Left ventricle myocardium superior (tissue), 1 donor: ENCODE results near the gene SLC41A3. TPM values are rescaled to one million over a fixed set of nuclear protein-coding genes. Genes with fewer than 3 reads are reported as not detected.

ENCODE experiments used
- ATAC-seq: fragments of 200-7000 bp; cut with Tn5 transposase; one replicate; pipeline ENCODE4 v1.9.1; 2020; ENCODE audit warnings: mild to moderate bottlenecking, moderate library complexity
- DNase-seq: peaks from one replicate; pipeline ENCODE4 v3.0.0-alpha.2; 2020
- intact Hi-C: fragments of 100-400 bp; cut with micrococcal nuclease; formaldehyde crosslinking; loops from one replicate; pipeline ENCODE4 v1.11.0; 2022
- total RNA-seq: library from RNA; stranded (reverse); fragmentation: NEBNext Ultra II Directional; extraction: Animal tissue kit (Norgen Biotek cat#: 25700); gene quantifications from one replicate; pipeline ENCODE4 v1.2.1, GENCODE V29; 2021
- donor health status: DM: no; HTN: yes; CAD: no; lungs with severe emphysema.

The SLC41A3 gene
- total RNA-seq, 1 donor from 2014 or later, result 35.4 TPM

DNA sequence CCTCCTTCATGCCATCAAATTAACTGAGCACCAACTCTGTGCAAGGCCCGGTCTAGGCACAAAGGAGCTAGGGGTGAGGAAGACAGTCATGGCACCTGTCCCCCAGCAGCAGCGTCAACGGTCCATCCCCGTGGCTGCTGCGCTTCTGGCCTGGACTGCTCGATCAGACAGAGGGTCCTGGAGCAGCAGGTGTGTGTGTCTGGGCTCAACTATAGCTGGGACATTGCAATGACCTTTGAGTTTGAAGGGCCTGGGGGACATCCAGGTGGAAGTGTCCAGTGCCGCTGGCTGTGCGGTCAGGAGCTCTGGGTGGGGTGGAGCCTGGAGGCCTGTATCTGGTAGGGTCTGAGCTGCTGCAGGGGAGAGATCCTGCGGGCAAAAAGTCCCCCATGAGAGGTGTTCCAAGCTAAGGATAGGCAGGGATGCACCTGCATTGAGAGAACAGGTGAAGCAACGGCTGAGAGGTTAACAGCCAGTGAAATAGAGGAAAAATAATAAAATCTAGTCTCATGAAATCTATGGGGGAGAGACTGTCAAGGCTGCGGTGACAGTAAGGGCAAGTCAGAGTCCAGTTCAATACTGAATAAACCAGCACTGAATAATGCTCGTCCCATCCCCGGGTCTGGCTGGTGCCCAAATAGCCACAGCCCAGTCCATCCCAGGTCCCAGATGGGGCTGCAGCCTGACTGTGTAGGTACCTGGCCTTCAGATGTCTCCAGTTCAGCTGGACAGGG, 25.4 kb upstream of the SLC41A3 start:
- no peak for DNase-seq
- intact Hi-C loops, result no loop called here
- no peak for ATAC-seq

DNA sequence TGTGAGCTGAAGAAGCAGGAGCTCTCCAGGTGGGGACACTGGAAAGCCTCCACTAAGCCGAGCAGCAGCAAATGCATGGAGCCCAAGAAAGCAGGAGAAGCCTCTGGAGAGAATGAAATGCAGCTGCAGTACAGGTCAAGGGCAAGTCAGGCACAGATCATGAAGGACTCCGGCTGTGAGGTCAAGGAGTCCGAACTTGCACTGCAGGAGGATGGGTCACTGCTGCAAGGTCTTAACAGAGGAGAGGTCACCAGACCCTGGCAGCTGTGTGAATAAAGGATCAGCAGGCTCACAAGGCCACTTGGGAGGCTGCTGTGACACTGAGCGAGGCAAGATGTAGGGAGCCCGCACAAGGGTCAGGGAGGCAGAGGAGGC, 24.7 kb upstream of the SLC41A3 start:
- ATAC-seq (no peak), DNase-seq (no peak)
- intact Hi-C loops, result no loop called here

DNA sequence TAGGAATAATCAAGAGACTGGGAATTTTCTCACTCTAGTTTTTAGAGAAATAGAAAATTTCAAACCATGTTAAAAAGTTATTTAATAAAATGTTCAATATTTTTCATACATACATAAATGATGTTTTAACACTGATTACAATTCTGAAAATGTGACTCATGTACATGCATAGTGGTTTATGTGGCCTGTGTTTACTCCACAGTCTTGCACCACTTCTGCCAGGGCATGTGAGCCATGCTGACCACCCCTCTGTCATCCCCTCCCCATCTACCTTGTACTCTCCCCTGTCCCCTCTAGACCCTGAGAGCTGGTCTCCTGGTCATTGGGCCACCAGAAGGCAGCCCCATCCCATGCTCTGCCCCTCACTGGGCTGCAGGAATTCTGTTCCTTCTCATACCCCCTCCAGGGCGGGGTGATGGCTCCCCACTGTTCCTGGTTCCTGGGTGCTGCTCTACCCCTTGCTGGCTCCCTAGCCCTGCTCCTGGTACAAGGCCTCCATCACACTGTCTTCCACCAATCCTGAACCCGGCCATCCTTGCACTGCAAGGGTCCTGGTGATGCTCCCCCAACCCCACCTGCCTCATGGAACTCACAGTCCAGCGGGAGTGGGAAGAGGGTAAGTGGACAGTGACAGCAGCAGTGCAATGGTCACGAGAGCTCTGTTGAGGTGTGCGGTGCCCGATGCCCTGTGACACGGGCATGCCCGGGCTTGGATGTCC, 24.2 kb upstream of the SLC41A3 start:
- ATAC-seq (no peak), DNase-seq (no peak)
- intact Hi-C loops, result no loop called here

DNA sequence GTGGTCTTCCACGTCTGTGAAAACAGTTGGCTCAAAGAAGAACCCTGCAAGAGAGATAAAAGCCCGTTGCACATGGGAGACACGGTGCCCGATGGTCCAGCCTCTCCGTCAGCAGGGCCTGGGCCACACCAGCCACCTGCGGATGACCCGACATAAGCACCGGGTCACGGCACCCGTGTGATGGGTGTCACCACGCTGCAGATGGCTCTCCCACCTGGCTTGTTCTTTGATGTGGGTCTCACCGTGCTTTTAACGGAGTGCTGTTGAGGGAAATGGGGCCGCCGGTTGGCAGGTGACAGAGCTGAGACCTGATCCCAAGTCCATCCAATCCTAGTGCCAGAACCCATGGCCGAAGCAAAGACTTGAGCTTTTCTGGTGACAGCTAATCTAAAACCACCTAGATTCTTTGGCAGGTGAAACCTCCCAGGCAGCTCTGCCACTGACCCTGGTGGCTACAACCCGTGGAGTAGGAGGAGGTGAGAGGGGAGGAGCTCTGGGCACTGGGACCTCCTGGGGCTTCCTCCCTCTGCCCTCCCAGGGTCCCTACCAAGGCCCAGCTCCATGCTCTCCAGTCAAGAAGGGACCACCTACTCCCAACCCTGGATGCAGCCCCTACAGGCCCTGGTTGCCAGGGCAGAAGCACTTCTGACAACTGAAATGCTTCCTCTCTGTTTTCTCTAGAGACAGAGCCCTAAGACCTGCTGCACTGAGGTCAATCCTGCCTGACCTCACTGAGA, 23.4 kb upstream of the SLC41A3 start:
- DNase-seq (no peak), ATAC-seq (no peak)
- intact Hi-C loops, result no loop called here

DNA sequence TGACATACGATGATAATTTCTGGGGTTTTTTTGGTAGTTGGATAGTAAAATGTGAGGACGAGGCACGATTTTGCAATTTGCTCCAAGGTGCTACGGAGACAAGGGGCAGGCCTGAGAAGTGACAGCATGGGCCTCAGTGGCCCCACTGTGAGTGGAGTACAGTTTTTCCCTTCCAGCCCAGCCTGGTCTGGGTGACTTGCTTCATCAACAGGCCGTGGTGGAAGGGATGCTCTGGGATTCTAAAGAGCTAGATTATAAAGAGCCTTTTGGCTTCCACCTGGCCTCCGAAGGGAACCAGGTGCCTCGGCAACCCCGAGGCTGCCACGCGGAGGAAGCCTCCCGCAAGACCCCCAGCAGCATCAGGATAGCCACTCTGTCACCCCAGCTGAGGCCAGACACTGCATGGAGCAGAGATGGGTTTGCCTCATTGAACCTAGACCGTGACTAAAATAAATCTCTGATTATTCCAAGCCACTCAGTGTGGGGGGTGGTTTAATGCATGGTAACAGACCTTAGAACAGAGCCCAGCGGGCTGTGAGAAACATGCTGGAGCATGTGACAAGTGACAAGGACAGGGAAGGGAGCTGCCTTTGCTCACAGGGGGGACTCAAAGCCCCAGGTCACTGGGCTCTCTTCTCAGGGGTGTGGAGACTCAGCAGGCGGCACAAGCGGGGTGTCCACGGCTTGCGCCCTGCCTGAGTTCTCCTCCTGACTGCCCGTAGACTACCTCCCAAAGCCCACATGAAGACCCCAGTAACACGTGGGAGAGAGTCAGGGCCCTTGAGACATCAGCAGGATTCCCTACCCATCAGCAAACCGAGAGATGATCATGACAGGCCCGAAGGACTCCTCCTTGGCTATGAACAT, 22.6 kb upstream of the SLC41A3 start:
- intact Hi-C loops, result no loop called here
- ATAC-seq (no peak), DNase-seq (no peak)

DNA sequence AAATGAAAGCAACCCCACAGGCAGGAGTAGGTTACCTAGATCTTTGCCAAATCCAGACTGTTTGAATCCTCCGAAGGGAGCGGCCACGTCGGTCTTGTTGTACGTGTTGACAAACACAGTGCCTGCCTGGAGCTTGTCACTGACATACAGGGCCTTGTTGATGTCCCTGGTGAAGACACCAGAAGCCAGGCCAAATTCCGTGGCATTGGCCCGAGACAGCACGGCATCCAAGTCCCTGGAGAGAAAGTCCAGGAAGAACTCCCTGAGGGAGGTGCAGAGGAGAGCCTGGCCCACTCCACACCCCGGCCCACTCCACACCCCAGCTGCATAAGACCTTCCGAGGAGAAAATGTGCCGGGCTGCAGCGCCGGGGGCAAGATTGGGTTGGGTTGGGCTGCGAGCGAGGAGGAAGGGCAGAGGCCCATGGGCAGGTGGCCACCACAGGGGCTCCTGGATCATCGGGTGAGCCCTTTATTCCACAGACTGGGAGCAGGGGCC, 21.8 kb upstream of the SLC41A3 start:
- ATAC-seq (no peak), DNase-seq (no peak)
- intact Hi-C loops, result no loop called here

DNA sequence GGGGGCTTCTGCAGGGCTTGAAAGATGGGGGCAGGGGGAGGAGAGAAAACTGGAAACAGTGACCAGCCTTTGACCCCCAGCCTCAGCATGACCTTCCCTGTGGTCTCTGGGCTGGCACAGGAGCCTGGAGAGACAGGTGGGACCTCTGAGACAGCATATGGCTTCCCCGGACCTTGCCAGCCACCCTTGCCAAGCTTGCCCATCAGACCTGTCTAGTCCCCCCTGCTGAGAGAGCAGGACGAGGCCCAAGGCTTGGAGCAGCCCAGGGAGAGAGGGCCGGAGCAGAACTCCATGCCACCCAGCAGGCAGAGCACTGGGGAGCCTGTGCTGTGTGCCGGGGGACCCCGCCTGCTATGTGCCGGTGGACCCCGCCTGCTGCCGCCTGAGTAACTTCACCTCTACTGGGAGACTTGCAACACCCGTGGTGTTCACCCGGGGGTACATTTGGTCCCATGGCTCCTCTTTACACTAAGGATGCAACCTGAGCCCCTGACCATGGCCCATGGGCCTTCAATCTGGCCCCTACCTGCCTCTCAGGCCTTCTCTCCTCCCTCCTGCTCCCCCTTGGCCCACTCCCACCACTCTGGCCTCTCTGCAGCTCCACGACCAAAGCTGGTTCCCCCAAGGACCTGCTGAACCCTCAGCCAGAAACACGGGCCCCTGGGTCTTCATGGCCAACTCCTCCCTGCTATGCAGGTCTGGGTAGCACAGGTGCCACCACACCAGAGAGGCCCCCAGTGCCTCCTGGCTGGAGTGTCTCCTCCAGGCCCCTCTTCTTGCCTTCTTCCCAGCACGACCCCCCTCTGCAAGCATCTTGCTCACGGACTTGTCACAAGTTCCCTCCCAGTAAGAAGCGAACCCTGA, 21.1 kb upstream of the SLC41A3 start:
- ATAC-seq (no peak), DNase-seq (no peak)
- intact Hi-C loops, result no loop called here

DNA sequence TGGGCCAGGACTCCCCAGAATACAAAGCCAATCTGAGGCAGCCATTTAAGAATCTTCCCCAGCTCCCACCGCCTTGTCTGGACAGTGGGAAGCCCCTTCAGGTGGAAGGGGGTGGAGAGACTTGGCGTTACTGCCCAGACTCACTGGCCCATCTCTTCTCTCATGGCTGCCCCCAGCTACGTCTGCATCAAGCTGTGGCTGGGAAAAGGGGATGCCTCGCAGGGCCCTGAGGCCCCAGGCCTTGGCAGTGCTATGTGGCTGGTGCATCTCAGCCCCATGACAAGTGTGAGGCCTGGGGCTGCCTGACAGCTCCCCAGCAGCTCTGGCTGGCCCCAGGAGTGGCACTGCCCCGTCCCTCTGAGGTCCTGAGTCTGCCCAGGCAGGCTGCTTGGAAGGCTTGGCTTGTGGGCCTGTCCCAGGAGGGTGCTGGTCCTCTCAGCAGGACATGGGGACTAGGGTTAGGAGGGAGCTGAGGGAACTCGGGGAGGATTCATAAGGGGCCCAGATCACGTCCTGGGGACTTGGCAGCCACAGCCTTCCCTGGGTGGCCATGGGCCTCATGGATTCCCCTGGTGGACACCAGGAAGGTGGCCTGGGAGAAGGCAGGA, 20.2 kb upstream of the SLC41A3 start:
- DNase-seq (no peak), ATAC-seq (no peak)
- intact Hi-C loops, result no loop called here

DNA sequence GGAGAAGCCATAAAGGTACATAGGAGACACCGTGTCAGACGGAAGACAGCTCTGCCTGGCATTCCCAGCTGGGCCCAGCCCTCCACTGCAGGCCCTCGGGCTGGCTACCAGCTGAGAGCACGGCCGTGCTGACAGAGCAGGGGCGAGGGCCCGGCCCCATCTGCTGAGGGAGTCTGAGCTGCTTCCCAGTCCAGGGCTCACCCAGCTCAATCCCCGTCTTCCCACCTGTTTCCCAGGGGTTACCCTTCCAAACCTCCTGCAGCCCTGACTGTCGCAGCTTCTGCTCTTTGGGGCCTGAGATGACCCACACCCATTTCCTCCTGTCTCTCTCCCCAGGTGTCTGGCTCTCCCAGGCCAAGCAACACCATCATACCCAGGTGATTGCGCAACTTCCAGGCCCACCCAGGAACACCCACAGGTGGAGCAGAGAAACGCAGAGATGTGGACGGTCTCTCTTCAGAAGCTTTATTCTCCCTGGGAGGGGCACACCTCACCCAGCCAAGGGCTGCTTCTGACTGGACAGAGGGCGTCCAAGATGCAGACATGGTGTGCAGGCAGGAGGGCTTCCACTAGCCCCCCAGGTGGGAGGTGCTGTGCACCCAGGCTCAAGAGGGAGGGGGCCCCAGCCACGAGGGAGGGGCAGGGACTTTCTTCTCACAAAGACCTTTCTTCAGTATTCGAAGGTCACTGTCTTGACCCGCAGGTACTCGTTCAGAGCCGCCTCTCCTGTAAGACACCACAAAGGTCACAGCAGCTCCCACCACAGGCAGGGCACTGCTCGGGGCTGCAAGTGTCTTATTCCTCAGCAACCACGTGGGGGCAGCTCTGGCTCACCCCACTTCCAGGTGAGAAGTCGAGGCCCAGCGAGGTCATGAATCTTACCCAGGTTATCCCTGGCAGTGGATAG, 19.4 kb upstream of the SLC41A3 start:
- no peak for ATAC-seq
- DNase-seq, result no peak
- intact Hi-C loops, result no loop called here

DNA sequence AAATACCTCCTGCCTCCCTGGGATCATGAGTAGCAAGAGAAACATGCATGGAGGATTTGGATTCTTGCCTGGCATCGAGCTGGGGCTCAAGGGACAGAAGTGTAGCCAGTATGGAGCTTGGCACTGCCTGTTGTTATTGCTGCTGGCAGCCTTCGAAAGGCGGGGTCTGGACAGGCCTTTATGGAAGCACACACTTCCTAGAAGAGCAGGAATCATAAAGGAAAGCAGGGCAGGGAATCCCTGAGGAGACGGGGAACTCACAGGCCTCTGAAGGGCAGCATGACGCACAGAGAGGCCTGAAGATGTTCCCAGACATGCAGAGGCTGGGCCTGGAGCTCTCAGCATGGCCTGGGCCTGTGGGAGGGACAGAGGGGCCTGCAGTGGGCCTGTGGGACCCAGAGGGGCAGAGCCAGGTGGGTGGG, 18.6 kb upstream of the SLC41A3 start:
- peak; percentile 74 for ATAC-seq
- intact Hi-C loops, result no loop called here
- no peak for DNase-seq

DNA sequence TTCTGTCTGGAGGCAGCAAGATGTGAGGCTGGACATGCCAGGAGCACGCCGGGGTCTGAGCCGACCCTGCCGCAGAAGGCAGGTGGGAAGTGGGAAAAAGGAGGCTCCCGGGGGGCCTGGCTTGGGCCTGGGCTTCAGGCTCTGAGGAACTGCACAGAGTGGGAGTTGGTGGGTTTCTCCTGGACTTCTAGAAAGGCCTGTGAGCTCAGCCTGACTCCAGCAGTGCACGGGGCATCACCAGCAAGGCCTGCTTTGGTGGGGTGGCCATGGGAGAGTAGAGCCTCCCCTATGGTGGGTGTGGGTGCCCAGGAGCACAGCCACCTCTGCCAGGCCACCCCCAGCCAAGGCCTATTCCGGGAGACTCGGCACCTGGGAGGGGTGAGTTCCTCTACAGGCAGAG, 18.1 kb upstream of the SLC41A3 start:
- intact Hi-C loops, result no loop called here
- DNase-seq (no peak), ATAC-seq (peak; percentile 27)

DNA sequence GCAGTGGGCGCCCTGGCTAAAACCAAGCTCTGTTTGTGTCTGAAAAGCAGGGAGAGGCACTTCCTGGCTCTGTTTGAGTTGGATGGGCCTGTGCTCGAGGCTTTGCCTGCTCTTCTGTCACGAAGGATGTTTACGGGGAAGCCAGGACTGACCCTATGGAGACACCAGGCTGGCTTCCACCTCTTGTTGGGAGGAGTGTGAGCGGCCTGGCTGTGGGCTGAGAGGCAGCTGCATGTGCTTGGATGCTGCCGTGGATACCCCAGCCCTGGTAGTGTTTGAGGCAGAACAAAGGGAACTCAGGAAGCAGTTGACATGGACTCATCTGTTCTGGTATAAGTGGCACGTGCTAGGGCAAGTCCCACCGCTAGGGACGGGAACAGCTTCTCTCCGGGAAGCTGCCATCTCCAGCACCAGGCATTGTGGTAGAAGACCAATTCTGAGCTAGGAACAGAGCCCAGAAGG, 17.6 kb upstream of the SLC41A3 start:
- ATAC-seq (peak; percentile 11), DNase-seq (no peak)
- intact Hi-C loops, result no loop called here

DNA sequence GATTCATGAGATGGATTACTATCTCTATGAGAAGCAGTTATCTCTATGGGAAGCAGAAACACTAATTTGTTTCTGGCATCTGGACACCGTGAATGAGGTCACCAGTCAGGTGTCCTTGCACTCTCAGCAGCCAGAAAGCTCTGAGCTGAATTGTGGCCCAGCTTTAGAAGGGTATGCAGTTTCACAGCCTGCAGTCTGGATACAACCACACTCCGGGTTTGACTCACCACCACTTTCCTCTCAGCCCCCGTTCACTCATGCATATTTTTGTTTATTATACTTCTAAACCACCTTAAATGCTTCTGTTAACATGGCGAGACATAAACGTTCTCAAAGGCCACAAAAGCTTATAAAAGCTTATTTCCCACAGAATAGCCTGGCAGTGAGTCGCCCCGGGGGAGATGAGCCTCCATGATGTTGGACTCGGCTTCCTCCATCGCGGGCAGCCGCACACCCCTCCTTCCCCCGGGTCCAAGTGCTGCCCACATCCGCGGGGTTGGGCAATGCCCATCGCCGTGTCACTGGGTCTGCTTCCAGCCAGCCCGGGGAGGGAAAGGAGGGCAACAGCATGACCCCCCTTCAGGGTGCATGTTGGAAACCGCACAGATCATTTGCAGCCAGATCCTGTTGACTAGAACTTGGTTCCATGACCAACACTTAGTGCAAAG, 16.8 kb upstream of the SLC41A3 start:
- ATAC-seq, result peak; percentile 60
- intact Hi-C loops, result no loop called here
- no peak for DNase-seq

DNA sequence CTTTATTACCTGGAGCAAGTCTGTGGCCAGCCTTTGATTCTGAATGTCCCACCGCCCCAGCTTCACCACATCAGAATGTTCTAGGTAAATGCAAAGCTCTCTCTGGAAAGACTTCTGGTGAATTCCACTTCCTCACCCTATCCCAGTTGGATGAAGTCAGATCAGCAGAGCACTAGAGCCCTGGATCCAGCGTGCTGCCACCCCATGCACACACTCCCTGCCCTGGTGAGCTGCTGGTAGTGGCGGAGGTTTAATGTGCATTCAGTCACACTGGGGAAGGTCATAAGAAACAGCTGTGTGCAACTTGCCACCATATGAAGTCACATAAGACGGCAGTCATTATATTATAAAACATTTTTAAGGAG, 16.3 kb upstream of the SLC41A3 start:
- ATAC-seq (peak; percentile 36), DNase-seq (no peak)
- intact Hi-C loops, result no loop called here

DNA sequence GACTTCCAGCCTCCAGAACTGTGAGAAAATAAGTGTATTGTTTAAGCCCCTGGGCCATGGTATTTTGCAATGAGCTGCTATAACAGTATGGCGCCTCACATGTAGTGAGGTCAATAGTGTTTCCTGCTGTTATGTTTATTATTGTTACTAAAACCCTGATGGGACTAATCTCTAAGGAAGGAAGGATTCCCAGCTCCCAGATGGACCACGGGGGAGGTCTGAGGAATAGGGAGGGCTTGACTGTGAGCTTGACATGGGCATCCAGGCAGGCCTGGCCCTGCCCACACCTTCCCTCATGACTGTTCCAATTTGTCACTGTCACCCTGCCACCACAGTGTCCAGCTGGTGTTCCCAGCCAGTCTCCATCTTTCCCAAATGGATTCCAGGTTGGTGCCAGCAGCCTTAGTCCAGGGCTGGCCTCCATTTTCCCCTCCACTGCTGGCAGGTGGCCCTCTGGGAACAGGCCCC, 14.5 kb upstream of the SLC41A3 start:
- ATAC-seq (no peak), DNase-seq (no peak)
- intact Hi-C loops, result no loop called here

DNA sequence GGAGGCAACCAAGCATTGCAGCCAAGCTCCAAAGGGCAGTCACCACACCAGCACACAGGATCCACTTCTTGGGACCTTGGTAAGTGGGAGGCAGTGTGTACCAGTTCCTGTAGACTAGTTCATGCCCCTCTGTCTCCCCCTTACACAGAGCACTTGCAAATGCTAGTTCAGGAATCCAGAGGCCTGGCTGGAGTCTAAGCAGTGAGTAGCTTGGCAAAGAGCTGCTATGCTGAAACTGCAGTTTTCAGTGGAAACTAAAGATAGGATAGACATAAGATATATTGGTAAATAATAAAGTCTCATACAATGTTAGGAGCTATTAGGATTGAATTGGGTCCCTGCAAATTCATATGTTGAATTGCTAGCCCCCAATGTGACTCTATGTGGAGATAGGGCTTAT, 13.9 kb upstream of the SLC41A3 start:
- intact Hi-C loops, result no loop called here
- ATAC-seq (no peak), DNase-seq (no peak)
